Activated CD8-positive, alpha-beta memory T cell treated with anti-CD3 and anti-CD28 coated beads for 24 hours (primary cell): ENCODE results near the gene ENTPD2.
"Not testable (repeated sequence)": the region's sequence is repeated elsewhere in the genome, so short reads cannot be mapped to it uniquely, and the experiment has no call there.

Experiments
- DNase-seq: peaks from one replicate; pipeline ENCODE4 v3.0.0-alpha.2; 2020

Gene ENTPD2

GRCh38 chr9:137044037-137044436 is 9.8 kb downstream of the ENTPD2 start:
- no peak for DNase-seq

GRCh38 chr9:137042751-137043727 is 10.8 kb downstream of the ENTPD2 start:
- no peak for DNase-seq

- DNase-seq = no peak
Measured at GRCh38 chr9:137041124-137041523, 12.7 kb downstream of the ENTPD2 start.

- DNase-seq = no peak
Measured at GRCh38 chr9:137040568-137040967, 13.3 kb downstream of the ENTPD2 start.

GRCh38 chr9:137039611-137040366 is 14.1 kb downstream of the ENTPD2 start:
- DNase-seq = no peak

- DNase-seq = no peak
Measured at GRCh38 chr9:137038916-137039315, 14.9 kb downstream of the ENTPD2 start.

GRCh38 chr9:137037483-137037882 is 16.4 kb downstream of the ENTPD2 start:
- no peak for DNase-seq

- DNase-seq = no peak
Measured at GRCh38 chr9:137037035-137037434, 16.8 kb downstream of the ENTPD2 start.

- no peak for DNase-seq
Measured at GRCh38 chr9:137035937-137036336, 17.9 kb downstream of the ENTPD2 start.

GRCh38 chr9:137035507-137035834 is 18.4 kb downstream of the ENTPD2 start:
- no peak for DNase-seq

- peak; percentile 94 for DNase-seq
Measured at GRCh38 chr9:137034709-137035506, 19.0 kb downstream of the ENTPD2 start.

- DNase-seq = no peak
Measured at GRCh38 chr9:137034039-137034708, 19.7 kb downstream of the ENTPD2 start.

GRCh38 chr9:137033481-137033880 is 20.4 kb downstream of the ENTPD2 start:
- DNase-seq = not testable (repeated sequence)

- no peak for DNase-seq
Measured at GRCh38 chr9:137032858-137033257, 21.0 kb downstream of the ENTPD2 start.

- no peak for DNase-seq
Measured at GRCh38 chr9:137031904-137032640, 21.8 kb downstream of the ENTPD2 start, which contains the start of gene FUT7. Gene FUT7 (minus strand): TSS chr9:137032088. CDS start chr9:137031991, 97 bp downstream.

GRCh38 chr9:137030538-137031527 is 23.0 kb downstream of the ENTPD2 start:
- peak; percentile 83 for DNase-seq

GRCh38 chr9:137030006-137030405 is 23.9 kb downstream of the ENTPD2 start:
- no peak for DNase-seq

- peak; percentile 94 for DNase-seq
Measured at GRCh38 chr9:137029058-137029936, 24.6 kb downstream of the ENTPD2 start.
